ENCODE measurements around the gene ABCC10. TPM values are rescaled to one million over a fixed set of nuclear protein-coding genes. Genes with fewer than 3 reads are reported as not detected.

ABCC10 gene
- total and polyA plus RNA-seq, 10 of the 15 experiments (the other 5 are each of a cell fraction or from before 2014, with no cell fraction given) = 0.80 to 18.2 (median 6.4) TPM

- ATAC-seq (peak; percentile 19), DNase-seq (ENCODE audit: low read depth, low spot score) (no peak), FAIRE-seq (no peak)
- WGBS (ENCODE audit: insufficient coverage, insufficient replicate concordance, low lambda C conversion rate, missing lambda C conversion rate) = 20% methylated on average over 17 of the region's 17 CpGs
- Histone ChIP-seq H3K4me1 (ENCODE audit: control insufficient read depth, insufficient read depth, low read length) (peaks cover 14% of the 10 kb centered on the region), H3K4me3 (peak overlapping the region; percentile 80; the same call in 1 of the 2 replicates), H3K27me3 (replicated peaks in 1 of 2; ENCODE audit: control insufficient read depth in 2 of 2, insufficient read depth in 2 of 2, low read length in 1 of 2) (peaks cover 2 to 3% of the 10 kb centered on the region in 2 experiments; a peak in 3 of 4 replicates), H2AFZ (ENCODE audit: control insufficient read depth, low read depth, low read length) (no peak overlapping the region), H3K9me3 (replicated peaks; ENCODE audit: control insufficient read depth, insufficient read depth, low read length) (no peaks in the 10 kb centered on the region), H3K4me2 (ENCODE audit: control insufficient read depth, insufficient read depth) (peak overlapping the region; percentile 93), H3K36me3 (ENCODE audit: control insufficient read depth in 2 of 2, insufficient read depth in 2 of 2, low read length in 1 of 2) (peaks cover 0 to 1% of the 10 kb centered on the region in 2 experiments; a peak in 3 of 4 replicates), H3K9ac (ENCODE audit: control insufficient read depth, insufficient read depth, low read length) (no peak overlapping the region), H3K27ac (ENCODE audit: control insufficient read depth, insufficient read depth) (no peak overlapping the region), H4K20me1 (ENCODE audit: control insufficient read depth, insufficient read depth) (no peaks in the 10 kb centered on the region), H3K79me2 (ENCODE audit: control insufficient read depth, insufficient read depth, low read length) (no peaks in the 10 kb centered on the region)
- TF ChIP-seq NR2F1 (conservative IDR thresholded peaks at IDR 0.05) (0 out of 2 replicates have a peak, but pooled peaks have one; percentile 29), SMC3 (IDR thresholded peaks at IDR 0.05; ENCODE audit: borderline replicate concordance, low read length) (peak; percentile 60; the same call in 1 of the 2 replicates), ZBTB4 (CRISPR knock-in tag; IDR thresholded peaks at IDR 0.05) (no peak), CREB1 (IDR thresholded peaks at IDR 0.05; ENCODE audit: low read depth) (no peak), YY1 (IDR thresholded peaks at IDR 0.05; ENCODE audit: low read depth, low read length) (0 out of 2 replicates have a peak, but pooled peaks have one; percentile 61), RCOR1 (conservative IDR thresholded peaks at IDR 0.05; ENCODE audit: low read depth, low read length) (no peak), NBN (IDR thresholded peaks at IDR 0.05) (no peak), RAD21 (IDR thresholded peaks at IDR 0.05; ENCODE audit: insufficient read depth, low read depth, low read length) (peak; percentile 61), TCF12 (IDR thresholded peaks at IDR 0.05; ENCODE audit: low read depth, low read length) (no peak)
- TF ChIP-seq, protein P1, sequence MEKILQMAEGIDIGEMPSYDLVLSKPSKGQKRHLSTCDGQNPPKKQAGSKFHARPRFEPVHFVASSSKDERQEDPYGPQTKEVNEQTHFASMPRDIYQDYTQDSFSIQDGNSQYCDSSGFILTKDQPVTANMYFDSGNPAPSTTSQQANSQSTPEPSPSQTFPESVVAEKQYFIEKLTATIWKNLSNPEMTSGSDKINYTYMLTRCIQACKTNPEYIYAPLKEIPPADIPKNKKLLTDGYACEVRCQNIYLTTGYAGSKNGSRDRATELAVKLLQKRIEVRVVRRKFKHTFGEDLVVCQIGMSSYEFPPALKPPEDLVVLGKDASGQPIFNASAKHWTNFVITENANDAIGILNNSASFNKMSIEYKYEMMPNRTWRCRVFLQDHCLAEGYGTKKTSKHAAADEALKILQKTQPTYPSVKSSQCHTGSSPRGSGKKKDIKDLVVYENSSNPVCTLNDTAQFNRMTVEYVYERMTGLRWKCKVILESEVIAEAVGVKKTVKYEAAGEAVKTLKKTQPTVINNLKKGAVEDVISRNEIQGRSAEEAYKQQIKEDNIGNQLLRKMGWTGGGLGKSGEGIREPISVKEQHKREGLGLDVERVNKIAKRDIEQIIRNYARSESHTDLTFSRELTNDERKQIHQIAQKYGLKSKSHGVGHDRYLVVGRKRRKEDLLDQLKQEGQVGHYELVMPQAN (conservative IDR thresholded peaks at IDR 0.05) = no peak
- TF ChIP-seq, protein P2, sequence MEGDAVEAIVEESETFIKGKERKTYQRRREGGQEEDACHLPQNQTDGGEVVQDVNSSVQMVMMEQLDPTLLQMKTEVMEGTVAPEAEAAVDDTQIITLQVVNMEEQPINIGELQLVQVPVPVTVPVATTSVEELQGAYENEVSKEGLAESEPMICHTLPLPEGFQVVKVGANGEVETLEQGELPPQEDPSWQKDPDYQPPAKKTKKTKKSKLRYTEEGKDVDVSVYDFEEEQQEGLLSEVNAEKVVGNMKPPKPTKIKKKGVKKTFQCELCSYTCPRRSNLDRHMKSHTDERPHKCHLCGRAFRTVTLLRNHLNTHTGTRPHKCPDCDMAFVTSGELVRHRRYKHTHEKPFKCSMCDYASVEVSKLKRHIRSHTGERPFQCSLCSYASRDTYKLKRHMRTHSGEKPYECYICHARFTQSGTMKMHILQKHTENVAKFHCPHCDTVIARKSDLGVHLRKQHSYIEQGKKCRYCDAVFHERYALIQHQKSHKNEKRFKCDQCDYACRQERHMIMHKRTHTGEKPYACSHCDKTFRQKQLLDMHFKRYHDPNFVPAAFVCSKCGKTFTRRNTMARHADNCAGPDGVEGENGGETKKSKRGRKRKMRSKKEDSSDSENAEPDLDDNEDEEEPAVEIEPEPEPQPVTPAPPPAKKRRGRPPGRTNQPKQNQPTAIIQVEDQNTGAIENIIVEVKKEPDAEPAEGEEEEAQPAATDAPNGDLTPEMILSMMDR (IDR thresholded peaks at IDR 0.05 in 2 of 3, conservative IDR thresholded peaks at IDR 0.05 in 1 of 3; ENCODE audit: control insufficient read depth in 2 of 3, extremely low read depth in 1 of 3, insufficient read depth in 1 of 3, low read depth in 3 of 3, low read length in 3 of 3) = peak; percentile 85 to 96 (median 95)
- intact Hi-C loops (cut with micrococcal nuclease; ENCODE audit: unreplicated experiment) (loop anchor here (2.0 to 10.0 kb wide), 2 partner anchors 53 to 621 kb away; no protein-coding TSS in a partner anchor), in situ Hi-C loops (cut with MboI) (no loop called here)
- ChIA-PET POLR2A (no interaction called here), RAD21 (ENCODE audit: unreplicated experiment) (interaction anchor here (5.3 kb wide), 1 partner anchor 52 kb away, joined by 22 read pairs; no protein-coding TSS in a partner anchor), SMC1A (ENCODE audit: uncharacterized antibody, unreplicated experiment) (interaction anchor here (1.0 kb wide), 1 partner anchor 52 kb away, joined by 3 read pairs; no protein-coding TSS in a partner anchor), CTCF (interaction anchor here (0.9 to 4.7 kb wide), 4 partner anchors 21 to 554 kb away, joined by 3 to 27 read pairs (median 4); no protein-coding TSS in a partner anchor)
- BruUV-seq (replicated peaks) = no TSS peak
Measured at GRCh38 chr6:43454290-43454695, 27.0 kb downstream of the ABCC10 start.

Measured in GM12878 (cell line).